Glutamatergic neuron (in vitro differentiated cells): ENCODE measurements around the gene CSNK1G2. TPM values are rescaled to one million over a fixed set of nuclear protein-coding genes. Genes with fewer than 3 reads are reported as not detected.

Experiments
- DNase-seq: peaks from one replicate; pipeline ENCODE4 v3.0.0; 2022
- H3K27ac Mint-ChIP-seq: one replicate; pipeline ENCODE4 v1.8.0; 2020; ENCODE audit warnings: mild to moderate bottlenecking, mixed read lengths, inconsistent platforms; ENCODE audit not compliant: unreplicated experiment
- H3K27me3 Mint-ChIP-seq: one replicate; pipeline ENCODE4 v1.8.0; 2020; ENCODE audit warnings: mild to moderate bottlenecking, moderate library complexity, mixed read lengths, inconsistent platforms; ENCODE audit not compliant: unreplicated experiment
- H3K36me3 Mint-ChIP-seq: one replicate; pipeline ENCODE4 v1.8.0; 2020; ENCODE audit warnings: mild to moderate bottlenecking, mixed read lengths, inconsistent platforms; ENCODE audit not compliant: unreplicated experiment
- H3K4me1 Mint-ChIP-seq: one replicate; pipeline ENCODE4 v1.8.0; 2020; ENCODE audit warnings: mild to moderate bottlenecking, low read depth, mixed read lengths, inconsistent platforms; ENCODE audit not compliant: unreplicated experiment
- H3K4me3 Mint-ChIP-seq: one replicate; pipeline ENCODE4 v1.8.0; 2020; ENCODE audit warnings: mild to moderate bottlenecking, mixed read lengths, inconsistent platforms; ENCODE audit not compliant: unreplicated experiment
- H3K9me3 Mint-ChIP-seq: one replicate; pipeline ENCODE4 v1.8.0; 2020; ENCODE audit warnings: mild to moderate bottlenecking, moderate library complexity, mixed read lengths, inconsistent platforms; ENCODE audit not compliant: unreplicated experiment
- CTCF ChIP-seq: fragments of 200-600 bp; sonication (generic); IDR thresholded peaks from one replicate; pipeline ENCODE4 v1.5.0; 2021; ENCODE audit not compliant: partially characterized antibody, unreplicated experiment
- total RNA-seq: library from RNA; stranded (reverse); fragmentation: NEBNext Ultra II Directional; extraction: Animal tissue kit (Norgen Biotek cat#: 25700); gene quantifications from one replicate; pipeline ENCODE4 v1.2.1, GENCODE V29; 2021; ENCODE audit not compliant: unreplicated experiment

The CSNK1G2 gene
- total RNA-seq, 1 donor from 2014 or later, result 104 TPM

- no peak overlapping the region for H3K4me3 Mint-ChIP-seq
- peaks cover 10% of the 10 kb centered on the region for H3K27me3 Mint-ChIP-seq
- H3K36me3 Mint-ChIP-seq, result peaks cover 5% of the 10 kb centered on the region
- H3K27ac Mint-ChIP-seq, result no peak overlapping the region
- peaks cover 6% of the 10 kb centered on the region for H3K4me1 Mint-ChIP-seq
- peaks cover 11% of the 10 kb centered on the region for H3K9me3 Mint-ChIP-seq
- peak; percentile 91 for TF ChIP-seq CTCF
- DNase-seq, result peak; percentile 91
These were observed 11.8 kb upstream of the CSNK1G2 start for GRCh38 chr19:1929021-1929742.

- Mint-ChIP-seq H3K36me3 (peaks cover 9% of the 10 kb centered on the region), H3K27me3 (peaks cover 15% of the 10 kb centered on the region), H3K9me3 (peaks cover 12% of the 10 kb centered on the region), H3K27ac (no peak overlapping the region), H3K4me3 (no peak overlapping the region), H3K4me1 (peaks cover 6% of the 10 kb centered on the region)
- no peak for DNase-seq
- no peak for TF ChIP-seq CTCF
These were observed 9.5 kb upstream of the CSNK1G2 start for GRCh38 chr19:1931445-1931844.

GRCh38 chr19:1932395-1932794, 8.6 kb upstream of the CSNK1G2 start:
- peaks cover 6% of the 10 kb centered on the region for H3K4me1 Mint-ChIP-seq
- H3K9me3 Mint-ChIP-seq, result peaks cover 14% of the 10 kb centered on the region
- H3K27ac Mint-ChIP-seq, result no peak overlapping the region

GRCh38 chr19:1933244-1933643, 7.7 kb upstream of the CSNK1G2 start:
- Mint-ChIP-seq H3K27me3 (peaks cover 17% of the 10 kb centered on the region), H3K4me3 (no peak overlapping the region), H3K9me3 (peaks cover 14% of the 10 kb centered on the region), H3K27ac (no peak overlapping the region), H3K4me1 (peaks cover 6% of the 10 kb centered on the region), H3K36me3 (peaks cover 9% of the 10 kb centered on the region)
- DNase-seq, result no peak
- no peak for TF ChIP-seq CTCF

More at GRCh38 chr19:1932395-1932794, 8.6 kb upstream of the CSNK1G2 start:
- Mint-ChIP-seq H3K27me3 (peaks cover 17% of the 10 kb centered on the region), H3K36me3 (peaks cover 9% of the 10 kb centered on the region), H3K4me3 (peak overlapping the region; percentile 34)
- DNase-seq, result no peak
- TF ChIP-seq CTCF, result no peak

- DNase-seq, result no peak
- peaks cover 14% of the 10 kb centered on the region for H3K9me3 Mint-ChIP-seq
- H3K36me3 Mint-ChIP-seq, result peaks cover 9% of the 10 kb centered on the region
- H3K4me1 Mint-ChIP-seq, result peaks cover 6% of the 10 kb centered on the region
- H3K27ac Mint-ChIP-seq, result peak overlapping the region; percentile 9
- TF ChIP-seq CTCF, result no peak
- H3K4me3 Mint-ChIP-seq, result no peak overlapping the region
- H3K27me3 Mint-ChIP-seq, result peaks cover 17% of the 10 kb centered on the region
These were observed 7.0 kb upstream of the CSNK1G2 start for GRCh38 chr19:1933942-1934341.
